Fibroblast of the aortic adventitia (primary cell): ENCODE results near the gene CBLIF. TPM values are rescaled to one million over a fixed set of nuclear protein-coding genes. Genes with fewer than 3 reads are reported as not detected.
"Not testable (repeated sequence)": the region's sequence is repeated elsewhere in the genome, so short reads cannot be mapped to it uniquely, and the experiment has no call there.

Source experiments
- DNase-seq: peaks from one replicate; pipeline ENCODE4 v3.0.0-alpha.2; 2010; ENCODE audit warnings: low read depth
- H3K4me3 ChIP-seq: 2 replicates; pipeline ENCODE4 v1.5.1; 2011; ENCODE audit warnings: low read depth, mild to moderate bottlenecking, control low read depth, low read length, moderate library complexity
- total RNA-seq: library from RNA; depleted of rRNA; stranded (reverse); fragments of >200 nt; gene quantifications from 2 replicates; pipeline ENCODE4 v1.2.3, GENCODE V29; 2012; ENCODE audit warnings: low replicate concordance
- TF ChIP-seq, protein P1 (sequence below): IDR thresholded peaks from 2 replicates; pipeline ENCODE4 v1.5.1; 2011; ENCODE audit warnings: mild to moderate bottlenecking, low read length, control low read depth, inconsistent platforms; ENCODE audit not compliant: insufficient read depth

The CBLIF gene
- total RNA-seq, 1 donor = not detected

DNA sequence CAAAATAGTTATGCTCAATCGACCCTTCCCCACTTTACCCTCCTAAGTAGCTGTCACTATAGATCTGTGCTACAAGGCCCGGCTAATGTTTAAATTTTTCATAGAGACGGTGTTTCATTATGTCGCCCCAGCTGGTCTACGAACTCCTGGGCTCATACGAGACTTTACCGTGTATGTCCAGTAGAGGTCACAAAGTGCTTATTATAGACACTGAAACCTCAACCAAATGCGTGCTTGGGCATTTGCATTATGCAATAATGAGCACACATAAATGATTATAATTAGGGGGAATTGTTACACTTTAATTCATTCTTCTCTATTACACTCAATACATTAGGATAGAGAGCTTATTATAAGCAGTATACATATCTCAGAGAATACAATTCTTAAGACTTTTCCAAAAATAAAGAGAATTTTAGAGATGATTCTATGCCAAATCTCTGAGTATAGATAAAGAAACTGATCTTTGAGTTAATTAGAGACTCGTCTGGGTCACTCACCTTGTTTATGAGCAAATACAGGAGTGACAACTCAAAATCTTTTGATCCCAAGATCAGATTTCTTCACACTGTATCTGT, 22.2 kb downstream of the CBLIF start:
- DNase-seq = peak; percentile 70
- TF ChIP-seq, protein P1, sequence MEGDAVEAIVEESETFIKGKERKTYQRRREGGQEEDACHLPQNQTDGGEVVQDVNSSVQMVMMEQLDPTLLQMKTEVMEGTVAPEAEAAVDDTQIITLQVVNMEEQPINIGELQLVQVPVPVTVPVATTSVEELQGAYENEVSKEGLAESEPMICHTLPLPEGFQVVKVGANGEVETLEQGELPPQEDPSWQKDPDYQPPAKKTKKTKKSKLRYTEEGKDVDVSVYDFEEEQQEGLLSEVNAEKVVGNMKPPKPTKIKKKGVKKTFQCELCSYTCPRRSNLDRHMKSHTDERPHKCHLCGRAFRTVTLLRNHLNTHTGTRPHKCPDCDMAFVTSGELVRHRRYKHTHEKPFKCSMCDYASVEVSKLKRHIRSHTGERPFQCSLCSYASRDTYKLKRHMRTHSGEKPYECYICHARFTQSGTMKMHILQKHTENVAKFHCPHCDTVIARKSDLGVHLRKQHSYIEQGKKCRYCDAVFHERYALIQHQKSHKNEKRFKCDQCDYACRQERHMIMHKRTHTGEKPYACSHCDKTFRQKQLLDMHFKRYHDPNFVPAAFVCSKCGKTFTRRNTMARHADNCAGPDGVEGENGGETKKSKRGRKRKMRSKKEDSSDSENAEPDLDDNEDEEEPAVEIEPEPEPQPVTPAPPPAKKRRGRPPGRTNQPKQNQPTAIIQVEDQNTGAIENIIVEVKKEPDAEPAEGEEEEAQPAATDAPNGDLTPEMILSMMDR = peak; percentile 69
- H3K4me3 ChIP-seq = no peak overlapping the region

- TF ChIP-seq, protein P1 = no peak
- H3K4me3 ChIP-seq = no peak overlapping the region
- no peak for DNase-seq
Measured at GRCh38 chr11:59818572-59818971, 26.7 kb downstream of the CBLIF start.

- not testable (repeated sequence) for H3K4me3 ChIP-seq, DNase-seq
Measured at GRCh38 chr11:59816434-59816833, 28.9 kb downstream of the CBLIF start.

DNA sequence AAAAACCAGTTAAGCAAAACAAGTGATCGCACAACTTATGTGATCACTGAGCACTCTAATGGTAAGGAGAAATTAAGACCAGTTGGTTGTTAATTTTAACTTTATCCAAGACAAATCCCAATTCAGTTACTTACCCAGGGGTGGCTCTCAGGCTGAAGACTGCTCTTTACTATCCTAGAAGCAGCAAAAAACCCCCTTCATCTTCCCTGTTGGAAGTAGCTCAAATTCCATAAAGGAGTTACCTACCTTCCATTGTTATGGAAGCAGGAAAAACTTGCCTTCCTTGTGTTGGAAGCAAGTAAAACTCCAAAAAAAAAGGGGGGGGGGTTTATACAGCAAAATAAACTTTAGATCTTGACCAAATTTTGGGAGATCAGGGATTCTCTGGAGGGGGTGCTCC, 29.5 kb downstream of the CBLIF start:
- TF ChIP-seq, protein P1 = no peak
- no peak for DNase-seq
- no peak overlapping the region for H3K4me3 ChIP-seq

DNA sequence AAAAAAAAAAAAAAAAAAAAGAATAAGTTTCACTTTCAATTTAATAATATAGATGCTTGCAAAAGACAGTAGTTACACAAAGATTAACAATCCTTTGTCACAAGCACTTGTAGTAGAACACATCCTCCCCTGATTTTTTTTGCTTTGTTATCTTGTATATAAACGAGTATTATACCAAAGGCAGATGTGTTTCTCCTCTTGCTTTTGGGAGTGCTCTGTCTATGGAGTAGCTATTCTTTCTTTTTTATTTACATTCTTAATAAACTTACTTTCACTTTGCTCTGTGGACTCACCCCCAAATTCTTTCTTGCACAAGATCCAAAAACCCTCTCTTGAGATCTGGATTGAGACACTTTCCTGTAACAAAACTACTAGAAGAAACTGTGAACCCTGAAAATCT, 31.3 kb downstream of the CBLIF start:
- TF ChIP-seq, protein P1 = no peak
- no peak overlapping the region for H3K4me3 ChIP-seq
- no peak for DNase-seq

DNA sequence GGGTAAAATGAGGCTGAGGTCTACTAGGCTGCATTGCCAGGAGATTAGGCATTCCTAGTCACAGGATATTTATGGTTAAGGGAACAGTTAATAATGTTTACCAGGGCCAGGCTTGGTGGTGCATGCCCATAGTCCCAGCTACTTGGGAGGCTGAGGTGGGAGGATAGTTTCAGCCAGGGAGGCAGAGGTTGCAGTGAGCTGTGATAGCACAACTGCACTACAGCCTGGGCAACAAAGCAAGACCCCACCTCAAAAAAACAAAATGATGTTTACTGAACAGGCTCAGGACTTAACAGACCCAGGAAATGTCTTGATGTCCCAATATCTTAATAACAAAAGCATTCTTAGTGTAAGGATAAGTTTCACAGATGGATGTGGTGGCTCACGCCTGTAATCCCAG, 31.9 kb downstream of the CBLIF start:
- no peak overlapping the region for H3K4me3 ChIP-seq
- DNase-seq = no peak
- TF ChIP-seq, protein P1 = no peak

DNA sequence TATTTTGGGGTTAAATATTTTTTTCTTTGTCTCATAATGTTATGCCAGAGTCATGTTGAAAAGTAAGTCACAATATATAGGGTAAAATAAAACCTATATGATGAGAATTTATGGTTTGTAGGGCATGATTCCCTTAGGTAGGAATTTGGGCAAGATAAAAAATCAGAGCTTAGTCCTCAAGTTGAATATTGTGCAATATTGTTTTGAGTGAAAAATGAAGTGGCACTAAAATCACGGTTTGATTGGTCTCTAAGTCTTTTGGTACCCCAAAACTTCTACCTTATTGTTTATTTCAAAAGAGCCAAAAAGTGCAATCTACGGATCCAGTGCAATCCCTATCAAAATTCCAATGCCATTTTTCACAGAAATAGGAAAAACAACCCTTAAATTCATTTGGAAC, 33.1 kb downstream of the CBLIF start:
- TF ChIP-seq, protein P1 = no peak
- no peak overlapping the region for H3K4me3 ChIP-seq
- no peak for DNase-seq
